GM23248 (cell line): ENCODE measurements around the gene FOSL1. TPM values are rescaled to one million over a fixed set of nuclear protein-coding genes. Genes with fewer than 3 reads are reported as not detected.

ENCODE experiments used
- DNase-seq: peaks from one replicate; pipeline ENCODE4 v3.0.0-alpha.2; 2015
- H2AFZ ChIP-seq: fragments of 200-600 bp; sonication (generic); 2 replicates; pipeline ENCODE4 v1.6.1; 2016; ENCODE audit warnings: antibody characterized with exemption
- H3F3A ChIP-seq: fragments of 200-600 bp; sonication (generic); 2 replicates; pipeline ENCODE4 v1.6.1; 2016; ENCODE audit warnings: mild to moderate bottlenecking, antibody characterized with exemption, mixed run types; ENCODE audit not compliant: insufficient read depth
- H3K27ac ChIP-seq: fragments of 200-600 bp; sonication (generic); 2 replicates; pipeline ENCODE4 v1.5.1; 2016; ENCODE audit warnings: mild to moderate bottlenecking
- H3K27me3 ChIP-seq: fragments of 200-600 bp; sonication (generic); replicated peaks from 2 replicates; pipeline ENCODE4 v1.6.1; 2016; ENCODE audit warnings: mild to moderate bottlenecking; ENCODE audit not compliant: insufficient read depth
- H3K36me3 ChIP-seq: fragments of 200-600 bp; sonication (generic); 2 replicates; pipeline ENCODE4 v1.6.1; 2016; ENCODE audit warnings: low read depth, mild to moderate bottlenecking
- H3K4me1 ChIP-seq: fragments of 200-600 bp; sonication (generic); 2 replicates; pipeline ENCODE4 v1.6.1; 2016; ENCODE audit warnings: mild to moderate bottlenecking; ENCODE audit not compliant: insufficient read depth
- H3K4me2 ChIP-seq: fragments of 200-600 bp; sonication (generic); one replicate; pipeline ENCODE4 v1.6.1; 2016; ENCODE audit warnings: mild to moderate bottlenecking; ENCODE audit not compliant: unreplicated experiment
- H3K4me3 ChIP-seq: fragments of 200-600 bp; sonication (generic); 2 replicates; pipeline ENCODE4 v1.5.1; 2016; ENCODE audit warnings: mild to moderate bottlenecking
- H3K79me2 ChIP-seq: fragments of 200-600 bp; sonication (generic); 2 replicates; pipeline ENCODE4 v1.6.1; 2016; ENCODE audit warnings: mild to moderate bottlenecking; ENCODE audit not compliant: insufficient read depth
- H3K9ac ChIP-seq: fragments of 200-600 bp; sonication (generic); 2 replicates; pipeline ENCODE4 v1.6.1; 2016; ENCODE audit warnings: mild to moderate bottlenecking
- H3K9me2 ChIP-seq: fragments of 200-600 bp; sonication (generic); 2 replicates; pipeline ENCODE4 v1.6.1; 2016; ENCODE audit warnings: mixed run types, mild to moderate bottlenecking, moderate library complexity; ENCODE audit not compliant: insufficient read depth
- H3K9me3 ChIP-seq: fragments of 200-600 bp; sonication (generic); one replicate; pipeline ENCODE4 v1.6.1; 2017; ENCODE audit warnings: low read depth
- H4K20me1 ChIP-seq: fragments of 200-600 bp; sonication (generic); 2 replicates; pipeline ENCODE4 v1.6.0; 2016; ENCODE audit not compliant: insufficient read depth
- EZH2 ChIP-seq: fragments of 200-600 bp; sonication (generic); IDR thresholded peaks from 2 replicates; pipeline ENCODE4 v1.6.1; 2018; ENCODE audit warnings: antibody characterized with exemption, mild to moderate bottlenecking; ENCODE audit not compliant: insufficient read depth, poor library complexity, severe bottlenecking
- EZH2phosphoT487 ChIP-seq: fragments of 200-600 bp; sonication (generic); IDR thresholded peaks from 2 replicates; pipeline ENCODE4 v1.6.1; 2018; ENCODE audit warnings: antibody characterized with exemption, moderate library complexity, mild to moderate bottlenecking, low read depth; ENCODE audit not compliant: insufficient read depth
- WGBS, 2 experiments: methylation state at CpG; one replicate each; pipeline ENCODE4 v1.1.6; 2015 to 2017; ENCODE audit warnings: low lambda C conversion rate in 2 of 2, low coverage in 1 of 2; ENCODE audit errors: missing lambda C conversion rate in 2 of 2; 5-methylcytosine and 5-hydroxymethylcytosine counted together
- in situ Hi-C: fragments of 300-500 bp; cut with MboI; formaldehyde crosslinking; loops from 2 replicates; pipeline ENCODE4 v1.15.0; 2020
- polyA plus RNA-seq: library from polyadenylated mRNA; unstranded; fragments of >200 nt; fragmentation: Nextera tagmentation; extraction: Ambion mirVana; gene quantifications from 2 replicates; pipeline ENCODE4 v1.2.1, GENCODE V29; 2016
- total RNA-seq: library from RNA; depleted of rRNA; stranded (reverse); fragments of >200 nt; shearing (Covaris generic); gene quantifications from 2 replicates; pipeline ENCODE4 v1.2.3, GENCODE V29; 2014

FOSL1 gene
- total and polyA plus RNA-seq, 2 experiments from 2014 or later: 88.9 to 105 TPM

DNA sequence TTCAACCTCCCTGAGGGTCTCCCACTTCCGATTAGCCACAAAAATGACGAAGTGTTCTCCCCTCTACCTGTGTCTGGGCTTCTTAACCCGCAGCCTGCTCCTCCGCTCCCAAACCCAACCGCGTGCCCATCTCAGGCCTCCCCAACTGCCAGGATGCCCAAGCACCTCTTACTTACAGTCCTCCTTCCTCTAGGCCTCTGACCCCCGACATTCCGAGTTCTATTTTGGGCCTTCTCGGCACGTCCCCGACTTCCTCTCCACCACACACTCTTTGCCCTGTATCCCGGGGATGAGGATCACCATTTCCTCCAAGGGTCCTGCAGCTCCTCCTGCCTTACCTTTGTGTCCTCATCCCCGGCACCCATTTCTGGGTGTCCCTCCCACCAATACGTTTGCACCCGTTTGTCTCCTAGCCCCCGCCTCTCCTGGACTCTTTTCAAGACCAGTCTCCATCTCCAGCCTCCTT, 40.3 kb downstream of the FOSL1 start:
- H3K4me2 ChIP-seq: peak overlapping the region; percentile 94
- H3K9ac ChIP-seq: peak overlapping the region; percentile 90
- DNase-seq: peak; percentile 57
- 0 to 1% methylated on average over 16 of the region's 16 CpGs for WGBS, 2 experiments
- no peak for TF ChIP-seq EZH2
- no peak for TF ChIP-seq EZH2phosphoT487
- no peaks in the 10 kb centered on the region for H3K9me3 ChIP-seq
- no peaks in the 10 kb centered on the region for H3K27me3 ChIP-seq
- peaks cover 11% of the 10 kb centered on the region; the same call in 1 of the 2 replicates for H4K20me1 ChIP-seq
- peak overlapping the region; percentile 92 for H3K4me3 ChIP-seq
- peaks cover 61% of the 10 kb centered on the region for H3K79me2 ChIP-seq
- peaks cover 55% of the 10 kb centered on the region for H3F3A ChIP-seq
- in situ Hi-C loops: no loop called here
- peak overlapping the region; percentile 84 for H3K27ac ChIP-seq
- peaks cover 24% of the 10 kb centered on the region; the same call in 1 of the 2 replicates for H3K36me3 ChIP-seq
- H2AFZ ChIP-seq: peak overlapping the region; percentile 42
- H3K9me2 ChIP-seq: no peaks in the 10 kb centered on the region
- peaks cover 17% of the 10 kb centered on the region for H3K4me1 ChIP-seq

DNA sequence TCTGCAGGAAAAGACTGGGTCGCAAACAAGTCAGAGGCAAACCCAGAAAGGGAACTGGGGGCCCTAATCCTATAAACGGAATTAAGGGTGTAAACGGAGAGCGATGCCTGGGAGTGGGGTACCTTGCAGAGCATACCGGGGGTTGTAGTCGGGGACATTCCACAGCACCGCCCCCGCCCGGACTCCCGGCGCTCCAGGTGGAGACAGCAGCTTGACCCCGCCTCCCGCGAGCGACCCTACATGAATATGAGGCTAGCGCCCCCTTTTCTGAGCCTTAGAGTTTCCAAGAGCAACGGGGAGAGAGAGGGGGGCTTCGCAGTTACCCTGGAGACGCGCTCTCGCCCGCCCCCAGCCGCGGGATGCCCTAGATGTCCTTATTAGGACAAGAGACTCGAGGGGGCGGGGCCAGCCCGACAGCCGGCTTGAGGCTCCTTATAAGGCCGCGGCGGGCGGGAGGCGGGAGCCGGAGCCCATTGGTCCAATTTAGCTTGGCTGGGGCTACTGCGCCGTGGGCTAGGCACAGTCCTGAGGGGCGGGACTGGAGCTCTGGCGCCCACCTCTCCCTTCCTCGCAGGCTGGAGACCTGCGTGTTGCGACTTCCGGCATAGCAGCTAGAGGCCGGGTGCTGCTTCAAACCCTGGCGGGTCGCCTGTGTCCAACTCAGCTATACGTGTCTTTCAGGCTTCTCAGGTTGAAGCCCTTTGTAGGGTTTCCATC, 40.9 kb downstream of the FOSL1 start:
- peak; percentile 99 for DNase-seq
- Histone ChIP-seq H3K9me2 (no peaks in the 10 kb centered on the region), H3K9me3 (no peaks in the 10 kb centered on the region), H3K36me3 (peaks cover 30% of the 10 kb centered on the region; the same call in 1 of the 2 replicates), H3K27me3 (no peaks in the 10 kb centered on the region), H2AFZ (peak overlapping the region; percentile 67), H4K20me1 (peaks cover 17% of the 10 kb centered on the region; the same call in 1 of the 2 replicates), H3F3A (peaks cover 58% of the 10 kb centered on the region), H3K4me3 (peak overlapping the region; percentile 92), H3K79me2 (peaks cover 67% of the 10 kb centered on the region), H3K4me2 (peak overlapping the region; percentile 94), H3K27ac (peak overlapping the region; percentile 84), H3K9ac (peak overlapping the region; percentile 90), H3K4me1 (peaks cover 17% of the 10 kb centered on the region)
- 1% methylated on average over 45 to 46 of the region's 46 CpGs for WGBS, 2 experiments
- no peak for TF ChIP-seq EZH2phosphoT487
- TF ChIP-seq EZH2: no peak
- in situ Hi-C loops: no loop called here

DNA sequence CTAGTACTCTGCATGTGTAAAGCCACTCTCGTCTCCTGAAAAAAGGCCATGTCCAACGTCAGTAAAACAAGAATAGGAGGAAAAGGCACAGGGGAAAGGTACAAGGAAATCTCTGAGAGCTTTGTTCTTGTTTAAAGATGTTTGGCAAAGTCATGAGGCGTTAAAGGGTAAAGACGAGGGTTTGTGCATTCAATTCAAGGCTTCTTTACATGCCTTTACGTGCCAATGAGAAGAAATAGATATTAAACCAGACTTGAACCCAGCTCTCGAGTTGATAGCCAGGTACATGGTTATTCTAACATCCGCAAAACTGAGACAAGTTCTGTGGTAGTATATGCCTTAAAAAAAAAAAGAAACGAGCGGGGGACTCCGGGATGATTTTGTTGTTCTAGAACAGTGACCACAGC, 41.5 kb downstream of the FOSL1 start:
- Histone ChIP-seq H4K20me1 (peaks cover 23% of the 10 kb centered on the region; the same call in 1 of the 2 replicates), H2AFZ (peak overlapping the region; percentile 67), H3K9me3 (no peaks in the 10 kb centered on the region), H3K36me3 (peaks cover 32% of the 10 kb centered on the region), H3F3A (peaks cover 60% of the 10 kb centered on the region), H3K79me2 (peaks cover 69% of the 10 kb centered on the region), H3K4me1 (peaks cover 17% of the 10 kb centered on the region), H3K27ac (peak overlapping the region; percentile 84), H3K4me3 (peak overlapping the region; percentile 92), H3K9ac (peak overlapping the region; percentile 66), H3K27me3 (no peaks in the 10 kb centered on the region), H3K9me2 (no peaks in the 10 kb centered on the region), H3K4me2 (peak overlapping the region; percentile 94)
- WGBS, 2 experiments: 1 to 3% methylated on average over 10 of the region's 10 CpGs
- no peak for DNase-seq
- in situ Hi-C loops: no loop called here
- TF ChIP-seq EZH2phosphoT487 (no peak), EZH2 (no peak)

DNA sequence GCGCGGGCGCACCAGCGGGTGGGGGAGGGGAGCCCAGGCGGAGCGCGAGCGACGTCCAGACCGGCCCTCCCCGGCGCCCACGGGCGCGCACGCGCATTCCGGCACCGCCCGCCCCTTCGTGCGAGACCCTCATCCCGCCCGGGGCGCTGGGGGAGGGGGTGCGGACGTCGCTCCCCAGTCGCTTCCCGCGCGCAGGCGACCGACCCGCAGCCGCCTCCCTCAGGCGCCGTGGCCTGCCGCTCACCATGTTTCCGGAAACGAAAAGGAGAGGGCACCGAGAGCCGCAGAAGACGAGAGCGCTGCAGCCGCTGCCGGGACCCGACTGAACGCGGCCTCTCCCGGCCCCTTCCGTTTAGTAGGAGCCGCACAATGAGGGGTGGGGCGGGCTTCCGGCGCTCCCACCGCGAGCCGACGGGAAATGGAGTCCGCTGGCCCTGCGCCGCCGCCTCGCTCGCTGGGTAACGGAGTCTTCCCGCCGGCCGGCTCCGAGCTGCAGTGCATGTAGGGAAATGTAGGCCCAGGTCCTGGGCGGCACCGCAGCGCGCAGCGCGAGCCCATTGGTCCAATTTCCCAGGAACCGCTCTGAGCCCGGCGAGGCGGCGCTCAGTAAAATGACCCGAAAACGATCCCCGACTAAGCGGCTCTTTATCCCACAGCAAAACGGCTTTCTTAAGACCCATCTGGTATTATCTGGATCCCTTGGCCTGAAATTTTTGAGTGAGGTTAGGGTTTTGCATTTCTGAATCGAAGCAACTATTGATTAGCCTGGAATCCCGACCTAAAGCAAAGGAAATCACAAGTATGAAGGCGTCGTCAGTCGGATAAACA, 42.1 kb downstream of the FOSL1 start, which contains the start of gene CFL1:
CFL1 (minus strand) TSS at position 328 of the 828 bp plus-strand sequence; CDS start at position 247, 81 bp downstream.
- in situ Hi-C loops: no loop called here
- H3K4me2 ChIP-seq: peak within 1 kb of the TSS; percentile 94
- TF ChIP-seq EZH2phosphoT487 (no peak), EZH2 (no peak)
- 1 to 2% methylated on average over 60 to 71 of the region's 92 CpGs for WGBS, 2 experiments
- peaks cover 23% of the 10 kb centered on the region; the same call in 1 of the 2 replicates for H4K20me1 ChIP-seq
- H3K9ac ChIP-seq: peak within 1 kb of the TSS; percentile 84
- H3K4me3 ChIP-seq: peak within 1 kb of the TSS; percentile 94
- H3K36me3 ChIP-seq: peaks cover 35% of the 10 kb centered on the region
- peaks cover 66% of the 10 kb centered on the region for H3F3A ChIP-seq
- H3K4me1 ChIP-seq: peaks cover 17% of the 10 kb centered on the region
- no peaks in the 10 kb centered on the region for H3K9me2 ChIP-seq
- H2AFZ ChIP-seq: peak within 1 kb of the TSS; percentile 67
- DNase-seq: peak; percentile 100
- peaks cover 69% of the 10 kb centered on the region for H3K79me2 ChIP-seq
- H3K27ac ChIP-seq: peak within 1 kb of the TSS; percentile 84
- no peaks in the 10 kb centered on the region for H3K9me3 ChIP-seq
- no peaks in the 10 kb centered on the region for H3K27me3 ChIP-seq
